GM12801 (cell line): ENCODE results near the gene DDC.

Experiments used
- TF ChIP-seq, protein P1 (sequence below): IDR thresholded peaks from one replicate; pipeline ENCODE4 v1.5.1; 2011; ENCODE audit warnings: control low read depth; ENCODE audit not compliant: insufficient read length; ENCODE audit errors: extremely low read depth

DDC gene

DNA sequence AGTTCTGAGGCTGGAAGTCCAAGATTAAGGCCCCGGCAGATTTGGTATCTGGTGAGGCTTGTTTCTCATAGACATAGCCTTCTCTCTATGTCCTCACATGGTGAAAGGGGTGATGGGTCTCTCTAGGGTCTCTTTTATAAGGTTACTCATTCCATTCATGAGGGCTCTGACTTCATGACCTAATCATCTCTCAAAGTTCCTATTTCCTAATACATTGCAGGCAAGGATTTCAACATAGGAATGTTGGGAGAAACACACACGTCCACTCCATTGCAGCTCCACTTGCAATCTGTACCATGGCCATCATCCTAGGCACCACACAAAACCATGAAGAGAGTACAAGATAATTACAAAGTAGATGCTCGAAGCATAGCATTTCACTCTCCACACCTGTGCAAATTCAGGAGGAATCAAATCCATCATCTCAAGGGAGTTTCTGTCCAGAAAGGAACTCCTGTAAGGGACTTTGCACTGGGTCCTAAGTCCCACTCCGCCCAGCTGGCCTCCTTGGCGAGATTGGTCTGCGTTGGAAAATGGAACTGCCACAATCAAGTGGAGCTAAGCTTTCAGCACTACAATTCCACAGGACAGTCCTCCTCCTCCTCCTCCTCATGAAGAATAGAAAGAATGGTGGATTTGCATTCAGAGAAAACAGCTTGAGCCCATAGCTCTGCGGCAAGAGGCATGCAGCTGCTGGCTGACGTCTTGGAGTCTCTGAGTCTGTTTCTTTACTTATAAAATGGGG is 8.8 kb downstream of the DDC start:
- TF ChIP-seq, protein P1, sequence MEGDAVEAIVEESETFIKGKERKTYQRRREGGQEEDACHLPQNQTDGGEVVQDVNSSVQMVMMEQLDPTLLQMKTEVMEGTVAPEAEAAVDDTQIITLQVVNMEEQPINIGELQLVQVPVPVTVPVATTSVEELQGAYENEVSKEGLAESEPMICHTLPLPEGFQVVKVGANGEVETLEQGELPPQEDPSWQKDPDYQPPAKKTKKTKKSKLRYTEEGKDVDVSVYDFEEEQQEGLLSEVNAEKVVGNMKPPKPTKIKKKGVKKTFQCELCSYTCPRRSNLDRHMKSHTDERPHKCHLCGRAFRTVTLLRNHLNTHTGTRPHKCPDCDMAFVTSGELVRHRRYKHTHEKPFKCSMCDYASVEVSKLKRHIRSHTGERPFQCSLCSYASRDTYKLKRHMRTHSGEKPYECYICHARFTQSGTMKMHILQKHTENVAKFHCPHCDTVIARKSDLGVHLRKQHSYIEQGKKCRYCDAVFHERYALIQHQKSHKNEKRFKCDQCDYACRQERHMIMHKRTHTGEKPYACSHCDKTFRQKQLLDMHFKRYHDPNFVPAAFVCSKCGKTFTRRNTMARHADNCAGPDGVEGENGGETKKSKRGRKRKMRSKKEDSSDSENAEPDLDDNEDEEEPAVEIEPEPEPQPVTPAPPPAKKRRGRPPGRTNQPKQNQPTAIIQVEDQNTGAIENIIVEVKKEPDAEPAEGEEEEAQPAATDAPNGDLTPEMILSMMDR = no peak

DNA sequence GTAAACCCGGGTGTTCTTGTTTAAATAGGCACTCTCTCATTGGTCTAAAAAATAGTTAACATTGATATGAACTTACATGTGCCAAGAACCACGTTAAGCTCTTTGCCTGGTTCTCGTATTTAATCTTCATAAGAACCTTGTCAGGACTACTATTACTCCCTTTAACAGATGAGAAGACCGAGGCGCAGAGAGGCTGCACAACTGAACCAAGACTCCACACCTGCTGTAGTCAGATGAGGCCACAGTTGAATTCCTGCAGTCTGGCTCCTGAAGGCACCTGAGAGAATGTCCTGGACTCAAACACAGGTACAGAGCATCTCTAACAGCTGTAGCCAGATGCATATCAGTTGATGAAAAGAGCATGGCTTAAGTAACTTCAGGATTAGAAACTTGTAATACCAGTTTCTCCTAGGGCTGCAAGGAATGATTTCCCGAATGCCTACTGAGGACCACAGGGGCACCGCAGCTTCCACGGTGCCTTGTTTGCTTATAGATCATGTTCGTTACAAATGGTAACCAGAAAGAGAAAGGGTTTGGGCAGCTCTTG is 9.5 kb downstream of the DDC start:
- TF ChIP-seq, protein P1 = no peak

DNA sequence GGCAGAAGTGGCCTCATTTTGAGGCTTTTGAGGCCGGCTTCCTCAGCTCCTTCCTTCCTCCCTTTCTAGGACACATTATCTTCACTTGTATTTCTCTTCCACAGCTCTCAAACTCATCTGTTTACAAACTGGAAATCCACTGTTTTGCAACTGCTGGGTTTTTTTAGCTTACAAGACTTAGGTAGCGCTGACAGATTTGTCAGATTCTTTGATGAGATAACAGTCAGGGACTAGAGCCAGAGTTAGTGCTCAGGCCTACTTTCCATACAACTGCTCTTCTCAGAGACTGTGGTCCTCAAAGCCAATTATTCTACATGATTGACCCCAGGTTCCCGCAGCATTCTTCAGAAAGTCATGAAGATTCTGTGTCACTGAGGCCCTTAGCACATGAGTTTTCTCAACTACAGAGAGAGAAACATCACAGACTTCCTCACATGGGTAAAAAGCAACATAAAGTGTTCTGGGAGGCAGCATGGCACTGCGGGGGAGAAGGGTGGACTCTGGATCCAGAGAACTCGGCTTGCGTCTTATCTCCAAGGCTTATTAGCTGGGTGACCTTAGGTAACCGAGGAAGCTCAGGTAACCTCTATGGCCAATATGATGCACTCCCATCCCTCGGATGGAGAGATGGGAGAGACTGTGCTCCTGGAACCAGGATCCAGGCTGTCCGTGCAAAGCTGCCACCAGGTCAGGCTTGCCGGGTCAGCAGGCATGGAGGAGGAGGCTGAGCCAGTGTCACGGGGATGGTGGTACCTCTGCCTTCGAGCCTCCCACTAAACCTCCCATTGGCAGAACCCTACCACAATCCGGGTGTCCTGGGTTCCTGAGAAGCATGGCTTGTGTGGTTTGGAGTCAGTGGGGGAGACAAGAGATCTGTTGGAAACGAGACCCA is 10.5 kb downstream of the DDC start:
- TF ChIP-seq, protein P1 = no peak

DNA sequence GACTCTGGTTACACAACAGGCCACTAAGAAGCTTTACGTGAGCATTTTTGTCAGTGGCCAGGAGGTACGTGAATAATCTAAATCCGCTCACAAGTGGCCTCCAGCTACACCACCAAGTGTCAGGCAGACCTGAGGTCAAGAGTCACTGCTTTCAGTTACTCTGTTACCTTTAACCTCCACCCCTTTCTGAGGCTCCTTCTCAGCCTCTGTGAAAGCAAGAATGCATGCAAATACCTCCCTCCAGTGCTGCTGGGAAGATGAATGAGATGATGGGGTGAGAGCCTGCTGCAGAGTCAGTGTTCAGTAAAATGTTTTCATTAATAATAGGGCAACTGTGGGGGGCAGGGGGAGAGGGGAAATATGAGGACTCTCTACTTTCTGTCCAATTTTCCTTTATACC is 11.2 kb downstream of the DDC start:
- TF ChIP-seq, protein P1 = no peak

DNA sequence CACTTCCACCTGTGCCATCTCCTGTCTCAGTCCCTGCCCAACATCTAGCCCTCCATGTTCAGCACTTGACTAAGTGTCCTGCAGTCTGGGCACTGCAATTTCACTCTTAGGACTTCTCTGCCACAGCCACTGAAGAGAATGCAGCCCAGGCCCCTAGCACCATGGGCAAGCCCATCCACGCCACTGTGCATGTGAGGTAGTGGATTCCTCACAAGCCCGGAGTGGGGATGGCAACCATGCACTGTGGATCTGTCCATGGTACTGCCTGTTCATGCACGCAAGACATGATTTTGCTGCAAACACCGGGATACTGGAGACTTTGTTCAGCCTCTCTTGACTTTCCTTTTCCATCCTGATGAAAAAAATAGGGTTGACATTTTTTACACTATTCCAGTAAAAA is 12.3 kb downstream of the DDC start:
- TF ChIP-seq, protein P1 = no peak

DNA sequence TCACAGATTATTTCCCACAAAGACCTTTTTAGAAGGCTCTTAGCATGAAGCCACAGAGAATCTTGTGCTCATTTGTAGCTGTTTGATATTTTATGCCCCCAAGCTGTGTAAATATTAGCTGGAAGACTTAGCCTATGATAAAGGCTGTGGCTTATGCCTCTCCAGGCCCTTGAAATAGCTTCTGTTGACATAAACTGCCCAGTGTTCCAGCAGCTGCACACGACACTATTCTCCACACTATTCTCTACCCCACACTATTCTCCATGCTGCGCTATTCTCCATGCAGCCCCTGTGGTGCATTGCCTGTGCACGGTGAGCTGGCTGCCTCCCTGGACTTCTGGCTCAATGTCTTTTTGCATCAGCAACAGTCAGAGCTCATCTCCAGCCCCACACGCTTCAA is 13.1 kb downstream of the DDC start:
- TF ChIP-seq, protein P1 = no peak

DNA sequence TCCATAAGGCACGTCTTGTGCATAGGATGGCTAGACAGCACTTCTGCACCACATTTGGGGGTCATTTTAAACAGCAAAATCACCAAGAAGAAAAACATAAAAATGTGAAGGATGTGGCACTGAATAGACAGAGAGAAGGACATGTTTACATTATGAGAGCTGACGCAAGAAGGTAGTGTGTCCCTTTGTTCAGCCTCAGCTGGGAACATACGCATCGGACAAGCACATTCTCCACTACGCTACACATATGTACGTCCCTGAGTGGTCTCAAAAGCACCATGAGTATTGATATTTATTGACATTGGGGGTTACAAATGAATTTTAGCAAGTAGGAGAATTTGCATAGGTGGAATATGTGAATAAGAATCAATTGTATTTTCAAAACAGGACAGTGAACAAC is 20.2 kb downstream of the DDC start:
- TF ChIP-seq, protein P1 = no peak
